ENCODE results near the gene ZMIZ1. TPM values are rescaled to one million over a fixed set of nuclear protein-coding genes. Genes with fewer than 3 reads are reported as not detected.

The ZMIZ1 gene
- total RNA-seq, 1 donor from 2014 or later: 6.3 TPM

DNA sequence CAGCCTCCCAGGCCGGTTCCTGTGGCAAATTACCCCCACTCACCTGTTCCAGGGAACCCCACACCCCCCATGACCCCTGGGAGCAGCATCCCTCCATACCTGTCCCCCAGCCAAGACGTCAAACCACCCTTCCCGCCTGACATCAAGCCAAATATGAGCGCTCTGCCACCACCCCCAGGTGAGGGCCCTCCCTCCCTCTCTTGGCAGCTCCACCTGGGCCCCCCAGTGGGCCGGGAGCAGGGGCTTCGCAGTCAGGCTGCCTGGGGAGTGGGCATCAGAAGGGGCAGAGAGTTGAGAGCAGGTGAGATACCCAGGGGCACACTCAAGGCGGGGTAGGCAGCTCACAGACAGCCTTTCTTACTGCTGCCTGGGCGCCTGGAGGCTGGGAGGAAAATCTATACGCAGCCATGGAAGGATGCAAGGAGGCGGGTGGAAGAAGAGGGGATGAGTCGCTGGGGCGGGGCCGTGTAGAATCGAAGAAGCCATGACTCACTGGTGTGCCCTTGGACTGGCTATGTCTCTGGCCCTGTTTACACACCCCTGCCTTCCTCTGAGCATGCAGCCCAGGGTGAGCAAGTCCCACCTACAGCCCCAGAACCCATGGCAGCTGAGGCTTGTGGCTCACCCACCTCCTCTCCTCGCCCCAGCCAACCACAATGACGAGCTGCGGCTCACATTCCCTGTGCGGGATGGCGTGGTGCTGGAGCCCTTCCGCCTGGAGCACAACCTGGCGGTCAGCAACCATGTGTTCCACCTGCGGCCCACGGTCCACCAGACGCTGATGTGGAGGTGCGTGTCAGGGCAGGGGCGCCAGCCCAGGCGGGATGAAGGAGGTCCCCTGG, 229.9 kb downstream of the ZMIZ1 start:
- Histone ChIP-seq H3K27me3 (ENCODE audit: control insufficient read depth, insufficient read depth, low read length) (no peaks in the 10 kb centered on the region), H3K36me3 (ENCODE audit: control insufficient read depth, insufficient read depth, low read length) (peaks cover 54% of the 10 kb centered on the region), H3K4me3 (ENCODE audit: low read depth, low read length) (no peak overlapping the region)
- TF ChIP-seq, protein P1, sequence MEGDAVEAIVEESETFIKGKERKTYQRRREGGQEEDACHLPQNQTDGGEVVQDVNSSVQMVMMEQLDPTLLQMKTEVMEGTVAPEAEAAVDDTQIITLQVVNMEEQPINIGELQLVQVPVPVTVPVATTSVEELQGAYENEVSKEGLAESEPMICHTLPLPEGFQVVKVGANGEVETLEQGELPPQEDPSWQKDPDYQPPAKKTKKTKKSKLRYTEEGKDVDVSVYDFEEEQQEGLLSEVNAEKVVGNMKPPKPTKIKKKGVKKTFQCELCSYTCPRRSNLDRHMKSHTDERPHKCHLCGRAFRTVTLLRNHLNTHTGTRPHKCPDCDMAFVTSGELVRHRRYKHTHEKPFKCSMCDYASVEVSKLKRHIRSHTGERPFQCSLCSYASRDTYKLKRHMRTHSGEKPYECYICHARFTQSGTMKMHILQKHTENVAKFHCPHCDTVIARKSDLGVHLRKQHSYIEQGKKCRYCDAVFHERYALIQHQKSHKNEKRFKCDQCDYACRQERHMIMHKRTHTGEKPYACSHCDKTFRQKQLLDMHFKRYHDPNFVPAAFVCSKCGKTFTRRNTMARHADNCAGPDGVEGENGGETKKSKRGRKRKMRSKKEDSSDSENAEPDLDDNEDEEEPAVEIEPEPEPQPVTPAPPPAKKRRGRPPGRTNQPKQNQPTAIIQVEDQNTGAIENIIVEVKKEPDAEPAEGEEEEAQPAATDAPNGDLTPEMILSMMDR (IDR thresholded peaks at IDR 0.05; ENCODE audit: insufficient read depth, low read length, severe bottlenecking): no peak
- FAIRE-seq: peak; percentile 82
- peak; percentile 94 for DNase-seq (ENCODE audit: low read depth)

DNA sequence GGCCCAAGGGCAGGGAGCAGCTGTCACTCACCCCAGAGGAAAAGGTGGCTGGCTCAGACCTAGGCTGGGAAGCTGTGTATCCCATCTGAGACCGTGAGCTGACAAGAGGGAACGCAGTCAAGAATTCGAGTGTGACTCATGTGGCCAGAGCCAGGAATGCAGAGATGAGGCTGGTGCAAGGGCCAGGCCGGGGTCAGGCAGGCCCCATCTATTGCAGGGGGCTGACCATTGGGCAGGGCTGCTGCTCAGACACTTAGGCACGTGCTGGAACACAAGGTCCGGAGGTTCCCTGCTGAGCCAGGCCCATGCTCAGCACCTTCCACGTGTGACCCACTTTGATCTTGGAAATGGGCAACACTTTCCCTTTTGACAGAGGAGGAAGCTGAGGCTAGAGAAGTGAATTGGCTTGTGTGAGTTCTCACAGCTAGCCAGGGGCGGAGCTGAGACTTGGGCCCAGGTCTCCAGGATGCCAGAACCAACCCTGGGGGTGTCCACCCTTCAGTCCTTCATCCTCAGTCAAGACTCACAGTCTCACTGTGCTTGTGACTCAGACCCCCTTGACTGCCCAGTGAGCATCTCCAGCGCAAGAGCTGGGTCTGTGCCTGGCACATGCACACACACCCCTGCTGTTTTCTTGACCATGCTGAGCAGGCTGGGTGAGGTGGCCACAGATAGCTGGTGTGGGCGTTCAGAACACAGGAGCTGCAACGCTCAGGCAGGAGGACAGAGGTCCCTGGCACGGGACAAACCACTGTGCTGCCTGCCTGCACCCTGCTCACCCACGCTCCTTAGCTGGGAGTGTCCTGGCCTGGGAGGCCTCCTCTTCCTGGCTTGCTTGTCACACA, 230.9 kb downstream of the ZMIZ1 start:
- TF ChIP-seq, protein P1 (IDR thresholded peaks at IDR 0.05; ENCODE audit: insufficient read depth, low read length, severe bottlenecking): no peak
- peaks cover 62% of the 10 kb centered on the region for H3K36me3 ChIP-seq (ENCODE audit: control insufficient read depth, insufficient read depth, low read length)
- FAIRE-seq (no peak), DNase-seq (ENCODE audit: low read depth) (no peak)
- H3K27me3 ChIP-seq (ENCODE audit: control insufficient read depth, insufficient read depth, low read length): no peaks in the 10 kb centered on the region
- H3K4me3 ChIP-seq (ENCODE audit: low read depth, low read length): no peak overlapping the region

DNA sequence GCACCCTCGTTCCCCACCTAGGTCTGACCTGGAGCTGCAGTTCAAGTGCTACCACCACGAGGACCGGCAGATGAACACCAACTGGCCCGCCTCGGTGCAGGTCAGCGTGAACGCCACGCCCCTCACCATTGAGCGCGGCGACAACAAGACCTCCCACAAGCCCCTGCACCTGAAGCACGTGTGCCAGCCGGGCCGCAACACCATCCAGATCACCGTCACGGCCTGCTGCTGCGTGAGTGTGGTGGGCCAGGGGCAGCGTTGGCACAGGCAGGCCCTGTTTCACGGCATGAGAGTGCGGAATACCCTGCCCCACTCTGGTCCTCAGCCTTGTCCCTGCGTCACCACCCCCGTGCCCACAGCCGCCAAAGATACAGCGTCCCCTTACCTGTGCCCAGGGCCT, 231.9 kb downstream of the ZMIZ1 start:
- H3K36me3 ChIP-seq (ENCODE audit: control insufficient read depth, insufficient read depth, low read length): peaks cover 65% of the 10 kb centered on the region
- H3K27me3 ChIP-seq (ENCODE audit: control insufficient read depth, insufficient read depth, low read length): no peaks in the 10 kb centered on the region
- FAIRE-seq: peak; percentile 7
- no peak for DNase-seq (ENCODE audit: low read depth)
- TF ChIP-seq, protein P1 (IDR thresholded peaks at IDR 0.05; ENCODE audit: insufficient read depth, low read length, severe bottlenecking): no peak
- H3K4me3 ChIP-seq (ENCODE audit: low read depth, low read length): no peak overlapping the region

- DNase-seq (ENCODE audit: low read depth): no peak
- Histone ChIP-seq H3K4me3 (ENCODE audit: low read depth, low read length) (no peak overlapping the region), H3K36me3 (ENCODE audit: control insufficient read depth, insufficient read depth, low read length) (peaks cover 71% of the 10 kb centered on the region), H3K27me3 (ENCODE audit: control insufficient read depth, insufficient read depth, low read length) (no peaks in the 10 kb centered on the region)
- TF ChIP-seq, protein P1 (IDR thresholded peaks at IDR 0.05; ENCODE audit: insufficient read depth, low read length, severe bottlenecking): no peak
- FAIRE-seq: no peak
These were observed 233.2 kb downstream of the ZMIZ1 start for GRCh38 chr10:79301754-79302530.

GRCh38 chr10:79303631-79304478, 235.1 kb downstream of the ZMIZ1 start:
- FAIRE-seq: no peak

More at GRCh38 chr10:79303631-79304478, 235.1 kb downstream of the ZMIZ1 start:
- Histone ChIP-seq H3K4me3 (ENCODE audit: low read depth, low read length) (no peak overlapping the region), H3K36me3 (ENCODE audit: control insufficient read depth, insufficient read depth, low read length) (peaks cover 74% of the 10 kb centered on the region), H3K27me3 (ENCODE audit: control insufficient read depth, insufficient read depth, low read length) (no peaks in the 10 kb centered on the region)
- no peak for DNase-seq (ENCODE audit: low read depth)
- TF ChIP-seq, protein P1 (IDR thresholded peaks at IDR 0.05; ENCODE audit: insufficient read depth, low read length, severe bottlenecking): no peak

Data from bronchial epithelial cell (primary cell).